Mononuclear cell (primary cell): ENCODE results near the gene C9orf78. TPM values are rescaled to one million over a fixed set of nuclear protein-coding genes. Genes with fewer than 3 reads are reported as not detected.
"Not testable (repeated sequence)": the region's sequence is repeated elsewhere in the genome, so short reads cannot be mapped to it uniquely, and the experiment has no call there.

Source experiments
- H3K27me3 ChIP-seq: 2 replicates; pipeline ENCODE4 v1.6.0; 2011; ENCODE audit warnings: low read length, control low read depth; ENCODE audit not compliant: insufficient read depth
- H3K4me1 ChIP-seq: 2 replicates; pipeline ENCODE4 v1.5.1; 2011; ENCODE audit warnings: mild to moderate bottlenecking, low read length, control low read depth; ENCODE audit not compliant: insufficient read depth
- H3K4me3 ChIP-seq: 2 replicates; pipeline ENCODE4 v1.5.1; 2011; ENCODE audit warnings: mild to moderate bottlenecking, low read length, moderate library complexity
- H3K9me3 ChIP-seq: 2 replicates; pipeline ENCODE4 v1.5.1; 2011; ENCODE audit warnings: low read depth, mild to moderate bottlenecking, control low read depth, low read length
- total RNA-seq: library from RNA; depleted of rRNA; stranded (reverse); fragments of >200 nt; gene quantifications from one replicate; pipeline ENCODE4 v1.2.3, GENCODE V29; 2012

The C9orf78 gene
- total RNA-seq, 1 donor, result 169 TPM

- H3K4me3 ChIP-seq, result no peak overlapping the region
- peaks cover 24% of the 10 kb centered on the region for H3K4me1 ChIP-seq
- H3K9me3 ChIP-seq, result no peaks in the 10 kb centered on the region
Observed at GRCh38 chr9:129814432-129815223, 20.4 kb downstream of the C9orf78 start.

GRCh38 chr9:129813661-129814060 is 21.4 kb downstream of the C9orf78 start:
- H3K4me1 ChIP-seq, result peaks cover 24% of the 10 kb centered on the region
- H3K4me3 ChIP-seq, result no peak overlapping the region
- no peaks in the 10 kb centered on the region for H3K27me3 ChIP-seq
- no peaks in the 10 kb centered on the region for H3K9me3 ChIP-seq

More at GRCh38 chr9:129814432-129815223, 20.4 kb downstream of the C9orf78 start:
- H3K27me3 ChIP-seq, result no peaks in the 10 kb centered on the region

- Histone ChIP-seq H3K27me3 (no peaks in the 10 kb centered on the region), H3K4me3 (no peak overlapping the region), H3K4me1 (peaks cover 11% of the 10 kb centered on the region), H3K9me3 (no peaks in the 10 kb centered on the region)
Observed at GRCh38 chr9:129812385-129812784, 22.7 kb downstream of the C9orf78 start.

- no peaks in the 10 kb centered on the region for H3K27me3 ChIP-seq
- H3K9me3 ChIP-seq, result no peaks in the 10 kb centered on the region
- H3K4me1 ChIP-seq, result peaks cover 7% of the 10 kb centered on the region
- no peak overlapping the region for H3K4me3 ChIP-seq
Observed at GRCh38 chr9:129811967-129812363, 23.1 kb downstream of the C9orf78 start.

- no peak overlapping the region for H3K4me3 ChIP-seq
- H3K27me3 ChIP-seq, result no peaks in the 10 kb centered on the region
- peaks cover 10% of the 10 kb centered on the region for H3K4me1 ChIP-seq
- no peaks in the 10 kb centered on the region for H3K9me3 ChIP-seq
Observed at GRCh38 chr9:129810788-129811187, 24.3 kb downstream of the C9orf78 start.

GRCh38 chr9:129810116-129810515 is 25.0 kb downstream of the C9orf78 start:
- peaks cover 16% of the 10 kb centered on the region for H3K4me1 ChIP-seq
- no peak overlapping the region for H3K4me3 ChIP-seq
- no peaks in the 10 kb centered on the region for H3K27me3 ChIP-seq
- no peaks in the 10 kb centered on the region for H3K9me3 ChIP-seq

GRCh38 chr9:129809346-129809745 is 25.7 kb downstream of the C9orf78 start:
- Histone ChIP-seq H3K4me1 (peaks cover 21% of the 10 kb centered on the region), H3K4me3 (no peak overlapping the region), H3K27me3 (no peaks in the 10 kb centered on the region), H3K9me3 (no peaks in the 10 kb centered on the region)

GRCh38 chr9:129806061-129806460 is 29.0 kb downstream of the C9orf78 start:
- Histone ChIP-seq H3K4me1 (peaks cover 30% of the 10 kb centered on the region), H3K4me3 (no peak overlapping the region), H3K9me3 (no peaks in the 10 kb centered on the region), H3K27me3 (no peaks in the 10 kb centered on the region)

GRCh38 chr9:129803676-129804060 is 31.4 kb downstream of the C9orf78 start:
- H3K27me3 ChIP-seq, result no peaks in the 10 kb centered on the region
- H3K9me3 ChIP-seq, result no peaks in the 10 kb centered on the region
- H3K4me1 ChIP-seq, result peaks cover 30% of the 10 kb centered on the region
- peak overlapping the region; percentile 83 for H3K4me3 ChIP-seq

- no peaks in the 10 kb centered on the region for H3K9me3 ChIP-seq
- H3K4me1 ChIP-seq, result peaks cover 30% of the 10 kb centered on the region
- no peaks in the 10 kb centered on the region for H3K27me3 ChIP-seq
- peak within 1 kb of the TSS; percentile 83 for H3K4me3 ChIP-seq
Observed at GRCh38 chr9:129802833-129803675, 32.0 kb downstream of the C9orf78 start, which contains the start of gene TOR1B. TOR1B (plus strand) TSS chr9:129803184; CDS start chr9:129803213, 29 bp downstream.

- Histone ChIP-seq H3K4me3 (no peak overlapping the region), H3K4me1 (peaks cover 27% of the 10 kb centered on the region), H3K27me3 (no peaks in the 10 kb centered on the region), H3K9me3 (no peaks in the 10 kb centered on the region)
Observed at GRCh38 chr9:129801504-129801903, 33.6 kb downstream of the C9orf78 start.

- Histone ChIP-seq H3K4me3 (no peak overlapping the region), H3K9me3 (no peaks in the 10 kb centered on the region), H3K27me3 (no peaks in the 10 kb centered on the region), H3K4me1 (peaks cover 5% of the 10 kb centered on the region)
Observed at GRCh38 chr9:129798973-129799372, 36.1 kb downstream of the C9orf78 start.

GRCh38 chr9:129796029-129796428 is 39.0 kb downstream of the C9orf78 start:
- H3K27me3 ChIP-seq, H3K9me3 ChIP-seq, H3K4me3 ChIP-seq, H3K4me1 ChIP-seq: not testable (repeated sequence)

- Histone ChIP-seq H3K27me3 (no peaks in the 10 kb centered on the region), H3K9me3 (no peaks in the 10 kb centered on the region), H3K4me1 (no peaks in the 10 kb centered on the region), H3K4me3 (no peak overlapping the region)
Observed at GRCh38 chr9:129794549-129794948, 40.5 kb downstream of the C9orf78 start.

- Histone ChIP-seq H3K4me3 (no peak overlapping the region), H3K9me3 (no peaks in the 10 kb centered on the region), H3K4me1 (peaks cover 5% of the 10 kb centered on the region), H3K27me3 (no peaks in the 10 kb centered on the region)
Observed at GRCh38 chr9:129786481-129786880, 48.6 kb downstream of the C9orf78 start.
